OCI-LY3 (cell line): ENCODE measurements around the gene UCHL3.
A peak's percentile ranks its signal among the peaks of the same experiment; 100 is the strongest.

Experiments
- H2AFZ ChIP-seq: fragments of 200-600, 300-600 bp; shearing (Covaris generic); 2 replicates; pipeline ENCODE4 v1.6.0; 2014; ENCODE audit warnings: antibody characterized with exemption, low read depth, low read length
- H3K27ac ChIP-seq: fragments of 200-600, 300-600 bp; sonication (generic); 2 replicates; pipeline ENCODE4 v1.5.1; 2014; ENCODE audit warnings: mild to moderate bottlenecking, low read length, moderate library complexity, mixed read lengths
- H3K27me3 ChIP-seq: fragments of 200-600, 300-600 bp; sonication (generic); 2 replicates; pipeline ENCODE4 v1.6.1; 2014; ENCODE audit warnings: low read depth, low read length, mixed read lengths
- H3K36me3 ChIP-seq: fragments of 200-600, 300-600 bp; sonication (generic); replicated peaks from 2 replicates; pipeline ENCODE3; 2014; ENCODE audit warnings: low read depth, low read length, mixed read lengths
- H3K4me1 ChIP-seq: fragments of 300-600, 200-600 bp; sonication (generic); 2 replicates; pipeline ENCODE4 v1.6.1; 2014; ENCODE audit warnings: low read length, mixed read lengths
- H3K4me2 ChIP-seq: fragments of 200-600, 300-600 bp; sonication (generic); 2 replicates; pipeline ENCODE4 v1.6.1; 2014; ENCODE audit warnings: low read length, mixed read lengths
- H3K4me3 ChIP-seq: fragments of 300-600, 200-600 bp; sonication (generic); 2 replicates; pipeline ENCODE4 v1.5.1; 2014; ENCODE audit warnings: antibody characterized with exemption, mild to moderate bottlenecking, low read length, moderate library complexity
- H3K79me2 ChIP-seq: fragments of 300-600, 200-600 bp; shearing (Covaris generic); 2 replicates; pipeline ENCODE4 v1.6.1; 2014; ENCODE audit warnings: mild to moderate bottlenecking, low read length, mixed read lengths
- H3K9ac ChIP-seq: fragments of 300-600, 200-600 bp; shearing (Covaris generic); 2 replicates; pipeline ENCODE4 v1.6.0; 2014; ENCODE audit warnings: mild to moderate bottlenecking, low read length, moderate library complexity
- H3K9me3 ChIP-seq: fragments of 200-600, 300-600 bp; shearing (Covaris generic); 2 replicates; pipeline ENCODE4 v1.6.1; 2014; ENCODE audit warnings: low read length, mixed read lengths; ENCODE audit not compliant: insufficient read depth
- H4K20me1 ChIP-seq: fragments of 200-600, 300-600 bp; sonication (generic); 2 replicates; pipeline ENCODE4 v1.6.1; 2016; ENCODE audit warnings: low read length, mixed read lengths; ENCODE audit not compliant: insufficient read depth
- EZH2phosphoT487 ChIP-seq: fragments of 200-600 bp; shearing (Covaris generic); IDR thresholded peaks from 2 replicates; pipeline ENCODE4 v1.6.1; 2018; ENCODE audit warnings: antibody characterized with exemption, mixed run types, low read depth
- TF ChIP-seq, protein P1 (sequence below): fragments of 200-600, 300-600 bp; sonication (generic); IDR thresholded peaks from 2 replicates; pipeline ENCODE4 v1.5.1; 2014; ENCODE audit warnings: antibody characterized with exemption, low read length, low read depth

The UCHL3 gene

DNA sequence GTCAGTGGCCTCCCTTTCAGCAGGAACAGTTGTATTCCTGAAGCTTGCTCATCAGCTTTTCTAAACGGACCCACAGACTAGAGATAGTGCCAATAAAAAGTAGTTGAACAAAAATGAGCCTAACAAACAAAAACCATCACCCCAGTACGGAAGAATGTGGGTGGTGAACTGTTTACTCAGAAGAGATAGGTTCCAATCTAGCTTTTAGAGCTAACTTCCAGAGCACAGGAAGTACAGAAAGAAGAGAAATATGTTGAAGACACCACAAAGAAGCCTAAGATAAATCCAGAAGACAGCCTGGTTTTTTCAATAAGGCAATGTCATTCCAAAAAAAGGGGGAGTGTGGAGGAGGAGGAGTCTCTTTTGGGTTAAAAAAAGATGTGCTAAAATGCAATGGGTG is 83.7 kb downstream of the UCHL3 start:
- no peak overlapping the region for H2AFZ ChIP-seq
- H3K4me2 ChIP-seq = no peak overlapping the region
- no peaks in the 10 kb centered on the region for H3K9me3 ChIP-seq
- no peaks in the 10 kb centered on the region for H3K27me3 ChIP-seq
- no peaks in the 10 kb centered on the region for H3K36me3 ChIP-seq
- no peak overlapping the region for H3K4me3 ChIP-seq
- peaks cover 11% of the 10 kb centered on the region for H3K4me1 ChIP-seq
- H3K9ac ChIP-seq = no peak overlapping the region
- H3K27ac ChIP-seq = no peak overlapping the region
- H4K20me1 ChIP-seq = no peaks in the 10 kb centered on the region
- H3K79me2 ChIP-seq = peaks cover 3% of the 10 kb centered on the region; the same call in 1 of the 2 replicates
- no peak for TF ChIP-seq EZH2phosphoT487
- TF ChIP-seq, protein P1, sequence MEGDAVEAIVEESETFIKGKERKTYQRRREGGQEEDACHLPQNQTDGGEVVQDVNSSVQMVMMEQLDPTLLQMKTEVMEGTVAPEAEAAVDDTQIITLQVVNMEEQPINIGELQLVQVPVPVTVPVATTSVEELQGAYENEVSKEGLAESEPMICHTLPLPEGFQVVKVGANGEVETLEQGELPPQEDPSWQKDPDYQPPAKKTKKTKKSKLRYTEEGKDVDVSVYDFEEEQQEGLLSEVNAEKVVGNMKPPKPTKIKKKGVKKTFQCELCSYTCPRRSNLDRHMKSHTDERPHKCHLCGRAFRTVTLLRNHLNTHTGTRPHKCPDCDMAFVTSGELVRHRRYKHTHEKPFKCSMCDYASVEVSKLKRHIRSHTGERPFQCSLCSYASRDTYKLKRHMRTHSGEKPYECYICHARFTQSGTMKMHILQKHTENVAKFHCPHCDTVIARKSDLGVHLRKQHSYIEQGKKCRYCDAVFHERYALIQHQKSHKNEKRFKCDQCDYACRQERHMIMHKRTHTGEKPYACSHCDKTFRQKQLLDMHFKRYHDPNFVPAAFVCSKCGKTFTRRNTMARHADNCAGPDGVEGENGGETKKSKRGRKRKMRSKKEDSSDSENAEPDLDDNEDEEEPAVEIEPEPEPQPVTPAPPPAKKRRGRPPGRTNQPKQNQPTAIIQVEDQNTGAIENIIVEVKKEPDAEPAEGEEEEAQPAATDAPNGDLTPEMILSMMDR = no peak

DNA sequence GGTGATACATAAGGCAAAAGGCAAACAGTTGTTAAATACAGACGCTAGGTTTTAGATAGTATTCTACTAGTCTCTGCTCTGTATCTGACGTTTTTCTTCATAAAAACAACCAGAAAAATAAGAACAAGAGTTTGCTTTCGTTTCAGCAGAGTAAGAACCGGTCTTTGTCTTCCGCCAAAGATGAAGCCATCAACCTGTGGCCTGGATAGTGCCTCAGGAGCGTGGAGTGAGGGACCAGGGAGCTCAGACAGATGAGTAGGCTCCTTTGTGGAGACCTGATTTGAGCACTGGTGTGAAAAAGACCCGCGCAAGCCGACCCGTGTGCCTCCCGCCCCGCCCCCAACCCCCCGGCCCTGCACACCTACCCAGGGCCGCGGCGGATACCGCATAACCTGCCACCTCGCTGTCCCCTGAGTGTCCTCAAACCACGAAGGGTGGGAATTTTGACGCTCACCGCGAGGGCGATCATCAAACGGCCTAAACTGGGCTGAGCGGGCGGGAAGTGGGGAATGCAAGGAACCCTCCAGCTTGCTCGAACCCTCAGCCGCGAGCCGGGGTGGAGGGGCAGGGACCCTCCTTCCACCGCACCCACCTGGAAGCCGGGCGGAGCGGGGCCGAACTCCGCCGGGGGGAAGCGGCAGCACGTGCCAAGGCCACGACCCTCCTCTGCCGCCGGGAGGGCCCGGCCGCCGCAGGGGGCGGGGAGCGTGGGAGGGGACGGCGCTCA is 85.7 kb downstream of the UCHL3 start:
- H3K4me3 ChIP-seq = peak overlapping the region; percentile 78
- H4K20me1 ChIP-seq = no peaks in the 10 kb centered on the region
- H3K9ac ChIP-seq = peak overlapping the region; percentile 70
- no peaks in the 10 kb centered on the region for H3K36me3 ChIP-seq
- no peak overlapping the region for H3K27ac ChIP-seq
- H3K4me1 ChIP-seq = peaks cover 11% of the 10 kb centered on the region
- no peaks in the 10 kb centered on the region for H3K27me3 ChIP-seq
- TF ChIP-seq EZH2phosphoT487 = no peak
- TF ChIP-seq, protein P1 = no peak
- no peaks in the 10 kb centered on the region for H3K9me3 ChIP-seq
- peak overlapping the region; percentile 76 for H3K4me2 ChIP-seq
- H2AFZ ChIP-seq = peak overlapping the region; percentile 92
- H3K79me2 ChIP-seq = peaks cover 3% of the 10 kb centered on the region; the same call in 1 of the 2 replicates

DNA sequence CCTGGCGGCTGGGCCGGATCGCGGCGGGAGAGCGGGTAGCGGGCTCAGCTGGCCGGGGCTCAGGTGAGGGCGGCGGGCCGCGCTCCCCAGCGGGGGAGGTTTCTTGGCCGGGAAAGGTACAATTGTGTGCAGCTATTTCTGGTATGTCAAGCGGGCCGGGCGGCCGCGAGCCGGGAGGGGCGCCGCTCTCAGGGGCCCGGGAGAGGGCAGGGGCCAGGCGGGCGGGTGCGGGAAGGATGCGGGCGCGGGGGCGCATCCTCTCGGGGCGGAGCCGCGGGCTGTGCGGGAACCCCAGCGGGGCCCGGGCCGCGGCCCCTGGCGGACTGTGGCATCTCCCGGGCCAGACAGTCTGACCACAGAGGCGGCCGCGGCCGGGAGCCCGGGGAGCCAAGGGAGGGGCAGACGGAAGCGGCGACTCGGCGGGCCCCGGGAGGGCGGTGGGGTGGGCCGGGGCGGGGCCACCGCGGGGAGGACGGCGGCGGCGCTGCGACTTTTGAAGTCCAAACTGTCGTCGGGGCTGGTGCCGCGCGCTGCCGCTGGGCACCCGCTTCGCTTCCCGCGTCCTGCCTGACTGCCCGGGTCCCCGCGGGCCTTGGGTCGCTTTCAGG is 86.3 kb downstream of the UCHL3 start, which contains the start of gene LMO7:
LMO7 (plus strand) TSS at position 503 of the 608 bp plus-strand sequence. CDS start 328 bp downstream, outside the sequence.
- no peaks in the 10 kb centered on the region for H3K9me3 ChIP-seq
- no peaks in the 10 kb centered on the region for H4K20me1 ChIP-seq
- peak within 1 kb of the TSS; percentile 92 for H2AFZ ChIP-seq
- H3K4me2 ChIP-seq = peak within 1 kb of the TSS; percentile 76
- H3K36me3 ChIP-seq = no peaks in the 10 kb centered on the region
- H3K27ac ChIP-seq = peak within 1 kb of the TSS; percentile 17
- peak within 1 kb of the TSS; percentile 70 for H3K9ac ChIP-seq
- H3K79me2 ChIP-seq = peaks cover 3% of the 10 kb centered on the region; the same call in 1 of the 2 replicates
- no peaks in the 10 kb centered on the region for H3K27me3 ChIP-seq
- TF ChIP-seq EZH2phosphoT487 = no peak
- H3K4me1 ChIP-seq = peaks cover 11% of the 10 kb centered on the region
- peak within 1 kb of the TSS; percentile 78 for H3K4me3 ChIP-seq

DNA sequence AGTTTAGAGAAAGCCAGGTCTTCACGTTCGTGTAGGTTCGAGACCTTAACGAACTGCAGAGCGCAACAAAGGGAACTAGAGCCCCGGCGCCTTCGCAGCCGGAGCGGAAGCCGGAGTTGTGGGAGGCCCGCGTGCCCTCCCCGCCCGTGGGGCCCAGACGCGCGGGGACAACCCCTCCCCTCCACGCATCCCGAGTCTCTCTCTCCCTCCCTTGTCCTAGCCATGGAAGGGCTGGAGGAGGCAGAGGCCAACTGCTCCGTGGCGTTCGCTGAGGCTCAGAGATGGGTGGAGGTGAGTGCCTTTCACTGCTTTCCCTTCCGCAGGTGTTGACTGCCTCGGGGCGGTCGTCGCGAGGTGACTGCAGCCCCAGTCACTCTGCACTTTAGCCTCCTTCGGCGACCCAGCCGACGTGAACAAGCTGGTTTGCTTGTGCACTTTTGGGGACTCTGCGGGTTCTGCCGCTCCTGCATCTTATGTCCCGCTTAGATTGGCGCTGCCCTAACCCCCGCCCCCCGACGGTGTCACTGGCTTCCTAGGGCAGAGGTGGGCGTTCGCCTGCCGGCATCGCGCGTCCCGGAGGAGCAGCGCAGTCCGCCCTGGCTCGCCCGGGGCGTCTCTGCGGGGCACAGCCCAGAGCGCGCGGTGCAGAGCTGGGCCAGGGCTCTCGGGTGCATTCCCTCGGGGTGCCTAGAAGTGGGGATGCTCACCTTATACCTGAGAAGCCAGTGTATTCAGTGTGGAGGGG is 87.0 kb downstream of the UCHL3 start:
- Histone ChIP-seq H3K4me1 (peaks cover 11% of the 10 kb centered on the region), H3K27ac (peak overlapping the region; percentile 17), H3K4me3 (peak overlapping the region; percentile 78), H3K27me3 (no peaks in the 10 kb centered on the region), H3K9me3 (no peaks in the 10 kb centered on the region), H3K36me3 (no peaks in the 10 kb centered on the region), H3K9ac (peak overlapping the region; percentile 70), H4K20me1 (no peaks in the 10 kb centered on the region), H3K79me2 (peaks cover 3% of the 10 kb centered on the region; the same call in 1 of the 2 replicates), H2AFZ (peak overlapping the region; percentile 88), H3K4me2 (peak overlapping the region; percentile 76)
- TF ChIP-seq EZH2phosphoT487 = no peak
- TF ChIP-seq, protein P1 = no peak
